GM19438 (cell line): Measurements from ENCODE around the gene ARHGEF1.
"Not testable (repeated sequence)": the region's sequence is repeated elsewhere in the genome, so short reads cannot be mapped to it uniquely, and the experiment has no call there.

Experiments used
- ATAC-seq: cut with Tn5 transposase; IDR thresholded peaks from one replicate; pipeline ENCODE4 v1.9.1; 2021; ENCODE audit warnings: low read depth; ENCODE audit not compliant: unreplicated experiment

ARHGEF1 gene

GRCh38 chr19:41861116-41861768 lies 21.7 kb upstream of the ARHGEF1 start:
- ATAC-seq: no peak

DNA sequence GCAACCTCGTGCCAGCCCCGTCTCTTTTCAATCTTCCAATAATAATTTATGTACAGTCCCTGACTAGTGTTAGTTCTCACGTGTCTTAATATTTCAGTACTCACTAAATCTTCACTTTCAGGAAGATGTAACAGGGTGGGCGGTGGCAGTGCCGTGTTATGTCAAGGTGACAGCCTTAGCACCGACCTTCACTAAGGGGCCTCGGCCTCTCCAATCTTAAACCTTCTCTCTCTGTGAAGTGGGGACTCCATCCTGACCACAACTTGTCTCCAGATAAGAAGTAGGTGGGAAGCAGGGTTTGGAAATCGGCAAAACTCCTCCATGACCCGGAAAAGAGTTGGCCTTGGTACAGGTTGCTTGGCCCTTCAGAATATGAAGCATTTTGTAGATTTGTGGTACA lies 21.1 kb upstream of the ARHGEF1 start:
- ATAC-seq: no peak

- no peak for ATAC-seq
These were observed 20.5 kb upstream of the ARHGEF1 start for GRCh38 chr19:41862445-41862986.

GRCh38 chr19:41863209-41863931 lies 19.6 kb upstream of the ARHGEF1 start:
- no peak for ATAC-seq

- ATAC-seq: no peak
These were observed 18.6 kb upstream of the ARHGEF1 start for GRCh38 chr19:41864374-41864773.

DNA sequence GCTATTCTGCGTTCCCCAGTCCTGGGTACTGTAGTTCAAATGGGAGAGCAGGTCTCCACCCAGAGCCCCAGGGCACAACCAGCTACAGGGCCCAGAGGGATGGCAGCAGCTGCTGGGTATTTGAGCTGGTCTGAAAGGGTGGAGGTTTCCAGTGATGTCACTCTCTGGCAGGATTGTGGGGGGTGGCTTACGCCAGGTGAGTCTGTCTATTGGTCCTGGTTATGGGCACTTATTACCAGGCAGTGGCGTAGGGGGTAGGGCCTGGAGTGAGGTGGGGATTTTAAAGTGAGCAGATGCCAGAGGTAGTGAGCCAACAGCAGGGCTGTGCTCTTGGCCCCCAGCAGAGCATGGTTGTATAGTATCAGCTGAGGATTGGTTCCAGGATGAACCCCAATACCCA lies 16.7 kb upstream of the ARHGEF1 start:
- ATAC-seq: no peak

GRCh38 chr19:41868120-41868988 lies 14.6 kb upstream of the ARHGEF1 start:
- no peak for ATAC-seq

- ATAC-seq: no peak
These were observed 14.0 kb upstream of the ARHGEF1 start for GRCh38 chr19:41868989-41869300.

DNA sequence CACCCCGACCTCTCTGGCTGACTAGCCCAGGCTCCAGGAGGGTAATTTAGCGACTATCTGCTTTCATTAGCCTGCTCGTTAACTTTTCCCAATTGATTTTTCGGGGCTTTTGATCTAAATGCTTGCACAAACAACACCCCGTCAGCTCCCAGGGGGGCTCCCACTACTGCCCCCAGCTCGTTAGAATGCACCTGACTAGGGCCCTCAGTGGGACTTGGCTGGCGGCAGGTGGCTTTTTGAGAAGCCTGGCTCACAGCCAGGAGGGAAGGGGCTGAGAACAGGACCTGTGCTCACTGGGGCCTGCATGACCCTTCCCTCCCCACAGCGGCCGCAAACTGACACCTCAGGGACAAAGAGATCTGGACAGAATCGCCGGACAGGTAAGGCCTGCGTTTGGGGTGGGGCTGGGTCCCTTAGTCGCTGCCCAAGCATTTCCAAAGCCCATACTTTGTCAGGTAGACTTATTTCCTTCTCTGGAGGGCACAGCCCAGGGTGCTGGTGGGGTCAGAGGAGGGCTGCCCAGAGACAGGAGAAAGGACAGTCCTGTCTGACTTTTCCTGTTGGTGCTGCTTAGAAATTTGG lies 13.5 kb upstream of the ARHGEF1 start:
- no peak for ATAC-seq

DNA sequence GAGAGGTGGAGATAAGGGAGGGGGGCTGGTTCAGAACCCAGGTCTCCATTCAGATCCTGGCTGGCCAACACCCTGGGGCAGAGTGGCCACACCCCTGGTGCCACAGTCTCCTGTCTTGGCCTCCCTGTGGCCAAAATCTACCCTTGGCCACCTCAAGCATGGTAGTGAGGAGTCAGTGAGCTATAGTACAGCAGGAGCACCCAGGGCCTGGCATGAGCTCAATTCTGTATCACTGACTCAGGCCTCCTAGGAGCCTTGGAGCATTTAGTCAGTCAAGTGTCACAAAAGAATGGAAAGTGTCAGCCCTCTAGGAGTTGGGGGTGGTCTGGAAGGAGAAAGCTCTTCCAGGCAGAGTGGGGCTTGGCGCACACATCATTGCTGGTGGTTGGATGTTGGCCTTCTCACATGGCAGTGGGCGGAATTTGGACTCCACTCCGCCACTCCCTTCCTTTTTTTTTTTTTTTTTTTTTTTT lies 12.5 kb upstream of the ARHGEF1 start:
- ATAC-seq: no peak

DNA sequence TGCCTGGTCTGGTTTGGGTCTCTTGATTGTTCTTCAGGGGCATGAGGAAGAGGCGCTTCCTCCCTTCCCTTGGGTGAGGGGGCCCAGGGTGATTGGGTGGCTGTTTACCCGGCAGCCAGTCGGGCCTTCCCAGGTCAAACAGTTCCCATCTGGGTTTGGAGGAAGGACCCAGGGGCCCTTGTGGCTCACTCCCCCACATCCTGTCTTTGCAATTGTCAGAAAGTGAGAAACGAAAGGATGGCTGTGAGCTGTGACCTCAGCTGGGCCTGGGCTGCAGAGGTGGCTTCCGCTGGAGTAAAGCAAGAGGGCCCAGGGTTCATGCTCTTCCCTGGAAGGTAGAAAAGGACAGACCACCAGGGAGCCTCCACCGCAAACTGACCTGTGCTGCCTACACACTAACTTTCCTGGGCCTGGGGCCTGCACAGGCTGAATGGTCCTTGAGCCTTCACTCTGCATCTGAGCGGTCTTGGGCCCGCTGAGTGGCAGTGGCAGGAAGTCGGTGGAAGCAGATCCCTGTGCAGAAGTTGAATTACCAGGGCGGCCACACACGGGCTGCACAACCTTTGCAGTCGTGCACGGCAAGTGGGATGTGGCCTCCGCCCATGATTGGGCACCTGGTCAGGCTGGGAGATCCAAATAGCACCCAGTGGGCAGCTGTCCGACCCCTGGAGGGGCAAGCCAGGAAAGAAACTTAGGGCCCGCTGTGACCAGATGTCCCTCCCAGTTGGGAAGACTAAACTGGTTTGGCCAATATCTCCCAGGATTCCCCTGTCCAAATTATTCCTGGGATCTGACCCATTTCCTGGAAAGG lies 11.2 kb upstream of the ARHGEF1 start:
- ATAC-seq: peak; percentile 63

DNA sequence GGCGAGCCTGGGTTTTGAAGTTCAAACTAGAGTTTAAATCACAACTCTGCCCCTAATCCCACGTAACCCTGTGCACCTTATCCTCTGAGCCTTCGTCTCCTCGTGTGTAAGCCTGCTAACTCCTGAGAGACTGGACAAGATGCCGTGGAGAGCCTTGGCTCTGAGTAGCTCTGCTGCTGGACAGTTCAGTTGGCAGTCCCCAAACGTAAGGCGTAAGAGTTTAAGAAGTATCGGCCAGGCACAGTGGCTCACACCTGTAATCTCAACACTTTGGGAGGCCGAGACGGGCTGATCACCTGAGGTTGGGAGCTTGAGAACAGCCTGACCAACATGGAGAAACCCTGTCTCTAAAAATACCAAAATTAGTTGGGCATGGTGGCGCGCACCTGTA lies 10.6 kb upstream of the ARHGEF1 start:
- no peak for ATAC-seq

- no peak for ATAC-seq
These were observed 10.0 kb upstream of the ARHGEF1 start for GRCh38 chr19:41872775-41873647.

DNA sequence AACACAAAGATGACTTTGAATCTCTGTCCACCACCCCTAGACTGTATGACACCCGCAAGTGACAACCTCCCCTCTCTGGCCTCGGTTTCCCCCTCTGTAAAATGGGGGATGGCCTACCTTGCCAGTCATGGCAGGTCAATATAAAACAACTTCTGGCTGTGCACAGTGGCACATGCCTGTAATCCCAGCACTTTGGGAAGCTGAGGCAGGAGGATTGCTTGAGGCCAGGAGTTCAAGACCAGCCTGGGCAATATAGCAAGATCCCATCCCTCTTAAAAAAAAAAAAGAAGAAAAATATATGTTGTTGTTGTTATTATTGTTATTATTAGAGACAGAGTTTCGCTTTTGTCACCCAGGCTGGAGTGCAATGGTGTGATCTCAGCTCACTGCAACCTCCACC lies 7.0 kb upstream of the ARHGEF1 start:
- not testable (repeated sequence) for ATAC-seq

- peak; percentile 61 for ATAC-seq
These were observed 5.8 kb upstream of the ARHGEF1 start, which contains the start of gene CD79A for GRCh38 chr19:41876847-41877832. TSS of gene CD79A (plus strand) at chr19:41877279. CDS start at chr19:41877305, 26 bp downstream.

GRCh38 chr19:41877916-41878905 lies 4.8 kb upstream of the ARHGEF1 start:
- no peak for ATAC-seq

DNA sequence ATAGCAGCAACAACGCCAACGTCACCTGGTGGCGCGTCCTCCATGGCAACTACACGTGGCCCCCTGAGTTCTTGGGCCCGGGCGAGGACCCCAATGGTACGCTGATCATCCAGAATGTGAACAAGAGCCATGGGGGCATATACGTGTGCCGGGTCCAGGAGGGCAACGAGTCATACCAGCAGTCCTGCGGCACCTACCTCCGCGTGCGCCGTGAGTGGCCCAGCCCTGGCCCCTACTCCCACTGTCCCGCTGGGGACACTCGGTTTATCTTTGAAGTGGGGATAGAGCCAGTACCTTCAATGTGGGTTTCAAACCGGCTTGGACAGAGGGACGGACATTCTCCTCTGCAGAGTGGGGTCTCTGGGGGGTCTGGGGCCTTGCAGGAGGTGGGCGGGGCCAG lies 3.9 kb upstream of the ARHGEF1 start:
- no peak for ATAC-seq
